Activated CD8-positive, alpha-beta T cell treated with anti-CD3 and anti-CD28 coated beads for 36 hours (primary cell): ENCODE data around the gene ADAM11. TPM values are rescaled to one million over a fixed set of nuclear protein-coding genes. Genes with fewer than 3 reads are reported as not detected.
A peak's percentile ranks its signal among the peaks of the same experiment; 100 is the strongest.
"Not testable (repeated sequence)": the region's sequence is repeated elsewhere in the genome, so short reads cannot be mapped to it uniquely, and the experiment has no call there.

Experiments used
- ATAC-seq: fragments of 200-7000 bp; cut with Tn5 transposase; one replicate; pipeline ENCODE4 v1.10.0; 2021; ENCODE audit warnings: mild to moderate bottlenecking, moderate library complexity
- CTCF ChIA-PET: fragments of 350-600 bp; sonication (Branson Sonifier 250); formaldehyde crosslinking; loops from one replicate; lab custom pipeline; 2021; ENCODE audit warnings: antibody characterized with exemption; lab: Charles Lee
- POLR2A ChIA-PET: fragments of 350-600 bp; sonication (Branson Sonifier 250); formaldehyde crosslinking; loops from one replicate; lab custom pipeline; 2021; ENCODE audit warnings: antibody characterized with exemption; lab: Charles Lee
- DNase-seq: peaks from one replicate; pipeline ENCODE4 v3.0.0-alpha.2; 2020
- H3K27ac Mint-ChIP-seq: one replicate; pipeline ENCODE4 v1.8.0; 2021; ENCODE audit warnings: mild to moderate bottlenecking, mixed read lengths
- H3K27me3 Mint-ChIP-seq: one replicate; pipeline ENCODE4 v1.8.0; 2021; ENCODE audit warnings: mixed read lengths
- H3K36me3 Mint-ChIP-seq: one replicate; pipeline ENCODE4 v1.8.0; 2021; ENCODE audit warnings: low read depth, mixed read lengths
- H3K4me1 Mint-ChIP-seq: one replicate; pipeline ENCODE4 v1.8.0; 2021; ENCODE audit warnings: low read depth, mixed read lengths
- H3K4me3 Mint-ChIP-seq: one replicate; pipeline ENCODE4 v1.8.0; 2021; ENCODE audit warnings: mild to moderate bottlenecking, moderate library complexity, mixed read lengths
- H3K9me3 Mint-ChIP-seq: one replicate; pipeline ENCODE4 v1.8.0; 2021; ENCODE audit warnings: mixed read lengths
- CTCF ChIP-seq: fragments of 200-600 bp; IDR thresholded peaks from one replicate; pipeline ENCODE4 v1.8.0; 2022; ENCODE audit warnings: antibody characterized with exemption, mild to moderate bottlenecking
- intact Hi-C: fragments of 100-400 bp; cut with micrococcal nuclease; formaldehyde crosslinking; loops from one replicate; pipeline ENCODE4 v1.10.0; 2022
- total RNA-seq, 2 experiments: library from RNA; stranded (reverse); gene quantifications; one replicate each; pipeline ENCODE4 v1.2.3, GENCODE V29; 2021

The ADAM11 gene
- total RNA-seq, 2 experiments from 2014 or later: 0.07 to 0.27 TPM

GRCh38 chr17:44734272-44734671 lies 24.5 kb upstream of the ADAM11 start:
- H3K4me1 Mint-ChIP-seq: no peaks in the 10 kb centered on the region
- no peak overlapping the region for H3K27ac Mint-ChIP-seq
- H3K4me3 Mint-ChIP-seq: no peak overlapping the region
- ChIA-PET POLR2A (no interaction called here), CTCF (no interaction called here)
- ATAC-seq (no peak), DNase-seq (no peak)
- H3K36me3 Mint-ChIP-seq: peaks cover 11% of the 10 kb centered on the region
- no peaks in the 10 kb centered on the region for H3K9me3 Mint-ChIP-seq
- intact Hi-C loops: no loop called here
- no peak for TF ChIP-seq CTCF
- no peaks in the 10 kb centered on the region for H3K27me3 Mint-ChIP-seq

- no peak overlapping the region for H3K27ac Mint-ChIP-seq
- H3K4me3 Mint-ChIP-seq: no peak overlapping the region
- ATAC-seq: no peak
- H3K27me3 Mint-ChIP-seq: no peaks in the 10 kb centered on the region
- CTCF ChIA-PET: interaction anchor here (1.3 to 1.5 kb wide), 2 partner anchors 16 to 39 kb away, joined by 3 read pairs; no protein-coding TSS in a partner anchor
- H3K4me1 Mint-ChIP-seq: no peaks in the 10 kb centered on the region
- no peaks in the 10 kb centered on the region for H3K9me3 Mint-ChIP-seq
- POLR2A ChIA-PET: interaction anchor here (0.9 to 1.0 kb wide), 2 partner anchors 9 to 15 kb away, joined by 3 to 4 read pairs; no protein-coding TSS in a partner anchor
- intact Hi-C loops: no loop called here
- no peak for DNase-seq
- peaks cover 11% of the 10 kb centered on the region for H3K36me3 Mint-ChIP-seq
- TF ChIP-seq CTCF: no peak
Measured at GRCh38 chr17:44736551-44737240, 22.1 kb upstream of the ADAM11 start.

DNA sequence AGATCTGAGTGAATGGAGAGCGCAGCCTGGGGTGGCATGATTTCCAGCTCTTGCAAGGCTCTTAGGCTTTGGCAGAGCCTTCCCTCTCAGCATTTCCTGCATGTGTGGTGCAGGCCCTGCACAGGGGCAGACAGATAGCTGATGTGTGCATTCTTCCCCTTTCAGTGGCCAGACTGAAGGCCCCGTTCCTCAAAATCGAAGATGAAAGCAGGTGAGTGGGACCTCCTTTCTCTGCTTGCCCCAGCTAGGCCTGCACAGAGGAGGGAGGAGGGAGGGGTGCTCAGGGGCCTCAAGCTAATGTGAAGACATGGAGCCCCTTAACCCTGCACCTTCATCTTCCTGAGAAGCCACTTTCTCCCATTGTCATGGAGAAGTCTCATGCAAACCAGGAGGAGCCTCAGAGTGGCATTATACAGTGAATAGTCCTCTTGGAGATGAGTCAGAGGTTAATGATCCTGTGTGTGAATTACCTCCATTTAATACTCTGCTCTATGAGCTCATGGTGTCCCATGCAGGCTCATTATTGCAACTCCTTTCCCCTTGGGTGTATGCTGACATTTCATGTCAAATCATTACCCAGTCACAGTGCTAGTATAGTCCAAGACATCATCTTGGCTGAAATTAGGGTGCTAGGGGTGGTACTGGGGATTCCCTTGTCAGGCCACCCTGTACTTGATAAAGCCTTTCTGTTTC lies 20.4 kb upstream of the ADAM11 start:
- CTCF ChIA-PET: interaction anchor here (1.3 kb wide), 1 partner anchor 38 kb away, joined by 3 read pairs; no protein-coding TSS in a partner anchor
- DNase-seq (no peak), ATAC-seq (peak; percentile 49)
- intact Hi-C loops: no loop called here
- H3K4me3 Mint-ChIP-seq: no peak overlapping the region
- POLR2A ChIA-PET: no interaction called here
- peaks cover 13% of the 10 kb centered on the region for H3K36me3 Mint-ChIP-seq
- no peaks in the 10 kb centered on the region for H3K27me3 Mint-ChIP-seq
- TF ChIP-seq CTCF: no peak
- H3K4me1 Mint-ChIP-seq: no peaks in the 10 kb centered on the region
- no peaks in the 10 kb centered on the region for H3K9me3 Mint-ChIP-seq
- no peak overlapping the region for H3K27ac Mint-ChIP-seq

DNA sequence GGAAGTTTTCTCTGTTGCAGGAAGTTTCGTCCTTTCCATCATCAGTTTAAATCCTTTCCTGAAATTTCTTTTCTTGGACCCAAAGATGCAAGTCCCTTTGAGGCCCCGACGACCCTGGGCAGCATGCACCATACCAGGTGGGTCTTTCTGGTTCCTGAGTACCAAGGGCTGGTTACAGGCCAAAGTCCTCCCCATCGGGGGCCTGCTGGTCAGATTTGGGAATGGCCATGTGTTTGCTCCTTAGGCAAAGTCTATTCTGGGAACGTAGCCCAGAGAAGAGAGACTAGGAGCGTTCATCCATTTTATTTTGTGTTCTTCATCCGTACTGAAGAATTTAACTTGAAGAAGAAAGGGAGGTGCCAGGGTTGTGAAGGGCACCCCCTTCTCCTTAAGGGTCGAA lies 17.5 kb upstream of the ADAM11 start:
- ChIA-PET CTCF (no interaction called here), POLR2A (no interaction called here)
- peaks cover 1% of the 10 kb centered on the region for H3K4me1 Mint-ChIP-seq
- no peaks in the 10 kb centered on the region for H3K27me3 Mint-ChIP-seq
- no peak for DNase-seq
- TF ChIP-seq CTCF: no peak
- ATAC-seq: no peak
- no peak overlapping the region for H3K27ac Mint-ChIP-seq
- no peaks in the 10 kb centered on the region for H3K9me3 Mint-ChIP-seq
- intact Hi-C loops: no loop called here
- no peak overlapping the region for H3K4me3 Mint-ChIP-seq
- H3K36me3 Mint-ChIP-seq: peaks cover 8% of the 10 kb centered on the region

- DNase-seq: no peak
- CTCF ChIA-PET: no interaction called here
- no peak for ATAC-seq
Measured at GRCh38 chr17:44745301-44745700, 13.5 kb upstream of the ADAM11 start.

GRCh38 chr17:44745738-44746137 lies 13.1 kb upstream of the ADAM11 start:
- DNase-seq, CTCF ChIA-PET, POLR2A ChIA-PET, intact Hi-C loops, H3K4me3 Mint-ChIP-seq, H3K4me1 Mint-ChIP-seq, ATAC-seq, H3K27me3 Mint-ChIP-seq, H3K27ac Mint-ChIP-seq, H3K9me3 Mint-ChIP-seq: not testable (repeated sequence)
- H3K36me3 Mint-ChIP-seq: peaks cover 13% of the 10 kb centered on the region

More at GRCh38 chr17:44745301-44745700, 13.5 kb upstream of the ADAM11 start:
- POLR2A ChIA-PET: no interaction called here
- intact Hi-C loops: no loop called here
- Mint-ChIP-seq H3K27me3 (no peaks in the 10 kb centered on the region), H3K9me3 (no peaks in the 10 kb centered on the region), H3K4me1 (peaks cover 1% of the 10 kb centered on the region), H3K27ac (no peak overlapping the region), H3K36me3 (peaks cover 13% of the 10 kb centered on the region), H3K4me3 (no peak overlapping the region)
- TF ChIP-seq CTCF: no peak
